NCI-H1694 treated with DMSO at 0.1 percent for 48 hours (cell line): ENCODE data around the gene ECT2L.
A peak's percentile ranks its signal among the peaks of the same experiment; 100 is the strongest.
"Not testable (repeated sequence)": the region's sequence is repeated elsewhere in the genome, so short reads cannot be mapped to it uniquely, and the experiment has no call there.

Source experiments
- DNase-seq: peaks from one replicate; lab custom pipeline; 2025; lab: John Stamatoyannopoulos, UW

Gene ECT2L

GRCh38 chr6:138931660-138932059 lies 135.8 kb downstream of the ECT2L start:
- no peak for DNase-seq

- not testable (repeated sequence) for DNase-seq
Measured at GRCh38 chr6:138936873-138937272, 141.0 kb downstream of the ECT2L start.

GRCh38 chr6:138943089-138943625 lies 147.3 kb downstream of the ECT2L start:
- no peak for DNase-seq

- no peak for DNase-seq
Measured at GRCh38 chr6:138944412-138944811, 148.5 kb downstream of the ECT2L start.

- no peak for DNase-seq
Measured at GRCh38 chr6:138945354-138945753, 149.5 kb downstream of the ECT2L start.

- no peak for DNase-seq
Measured at GRCh38 chr6:138948004-138948403, 152.1 kb downstream of the ECT2L start.

GRCh38 chr6:138948546-138949179 lies 152.8 kb downstream of the ECT2L start:
- peak; percentile 2 for DNase-seq

- DNase-seq: no peak
Measured at GRCh38 chr6:138953451-138953850, 157.6 kb downstream of the ECT2L start.
